Dendritic cell treated with granulocyte-macrophage colony-stimulating factor and Interleukin-4, amounts not matched to agents 40 ng/mL and 50 ng/mL, for 4 days (primary cell): ENCODE measurements around the gene CFAP300.

Experiments
- H3K27ac Mint-ChIP-seq: one replicate; pipeline ENCODE4 v1.8.0; 2022; ENCODE audit warnings: mild to moderate bottlenecking, mixed read lengths
- H3K27me3 Mint-ChIP-seq: one replicate; pipeline ENCODE4 v1.8.0; 2022; ENCODE audit warnings: mild to moderate bottlenecking, mixed read lengths
- H3K36me3 Mint-ChIP-seq: one replicate; pipeline ENCODE4 v1.8.0; 2022; ENCODE audit warnings: low read depth, mixed read lengths
- H3K4me1 Mint-ChIP-seq: one replicate; pipeline ENCODE4 v1.8.0; 2022; ENCODE audit warnings: low read depth, mixed read lengths
- H3K4me3 Mint-ChIP-seq: one replicate; pipeline ENCODE4 v1.8.0; 2022; ENCODE audit warnings: mild to moderate bottlenecking, moderate library complexity, mixed read lengths
- H3K9me3 Mint-ChIP-seq: one replicate; pipeline ENCODE4 v1.8.0; 2022; ENCODE audit warnings: mixed read lengths
- intact Hi-C: fragments of 100-400 bp; cut with micrococcal nuclease; formaldehyde crosslinking; loops from one replicate; pipeline ENCODE4 v1.15.0; 2022

Gene CFAP300

GRCh38 chr11:102047305-102047924 is at the start of gene CFAP300:
Gene CFAP300, plus strand, starts transcription at chr11:102047437. Its CDS starts 34 bp downstream, at chr11:102047471.
- Mint-ChIP-seq H3K27me3 (peaks cover 39% of the 10 kb centered on the region), H3K27ac (no peak within 1 kb of the TSS), H3K36me3 (no peaks in the 10 kb centered on the region), H3K9me3 (no peaks in the 10 kb centered on the region), H3K4me3 (no peak within 1 kb of the TSS), H3K4me1 (no peaks in the 10 kb centered on the region)
- intact Hi-C loops, result no loop called here

- Mint-ChIP-seq H3K27ac (no peak overlapping the region), H3K4me1 (no peaks in the 10 kb centered on the region), H3K36me3 (no peaks in the 10 kb centered on the region), H3K9me3 (no peaks in the 10 kb centered on the region), H3K27me3 (no peaks in the 10 kb centered on the region), H3K4me3 (no peak overlapping the region)
- intact Hi-C loops, result no loop called here
Observed at GRCh38 chr11:102001657-102002338, 45.4 kb upstream of the CFAP300 start.

- Mint-ChIP-seq H3K4me1 (no peaks in the 10 kb centered on the region), H3K9me3 (no peaks in the 10 kb centered on the region), H3K27me3 (no peaks in the 10 kb centered on the region), H3K36me3 (no peaks in the 10 kb centered on the region), H3K27ac (no peak overlapping the region), H3K4me3 (no peak overlapping the region)
- intact Hi-C loops, result no loop called here
Observed at GRCh38 chr11:102004220-102004619, 43.0 kb upstream of the CFAP300 start.

GRCh38 chr11:102005306-102005705 is 41.9 kb upstream of the CFAP300 start:
- Mint-ChIP-seq H3K9me3 (no peaks in the 10 kb centered on the region), H3K4me1 (no peaks in the 10 kb centered on the region), H3K27me3 (peaks cover 6% of the 10 kb centered on the region), H3K36me3 (no peaks in the 10 kb centered on the region), H3K4me3 (no peak overlapping the region), H3K27ac (no peak overlapping the region)
- intact Hi-C loops, result loop anchor here (5.0 kb wide), 2 partner anchors 548 to 1428 kb away; no protein-coding TSS in a partner anchor

GRCh38 chr11:102006835-102007566 is 40.2 kb upstream of the CFAP300 start:
- H3K4me1 Mint-ChIP-seq, result no peaks in the 10 kb centered on the region
- intact Hi-C loops, result loop anchor here (5.0 kb wide), 2 partner anchors 550 to 1430 kb away; no protein-coding TSS in a partner anchor
- H3K4me3 Mint-ChIP-seq, result no peak overlapping the region

GRCh38 chr11:102007567-102008437 is 39.4 kb upstream of the CFAP300 start:
- no peaks in the 10 kb centered on the region for H3K4me1 Mint-ChIP-seq
- no peaks in the 10 kb centered on the region for H3K36me3 Mint-ChIP-seq
- no peak overlapping the region for H3K4me3 Mint-ChIP-seq
- H3K27me3 Mint-ChIP-seq, result peaks cover 19% of the 10 kb centered on the region
- no peaks in the 10 kb centered on the region for H3K9me3 Mint-ChIP-seq
- intact Hi-C loops, result loop anchor here (1.0 to 5.0 kb wide), 3 partner anchors 148 to 1431 kb away; no protein-coding TSS in a partner anchor
- H3K27ac Mint-ChIP-seq, result no peak overlapping the region

More at GRCh38 chr11:102006835-102007566, 40.2 kb upstream of the CFAP300 start:
- peaks cover 16% of the 10 kb centered on the region for H3K27me3 Mint-ChIP-seq
- no peaks in the 10 kb centered on the region for H3K9me3 Mint-ChIP-seq
- no peak overlapping the region for H3K27ac Mint-ChIP-seq
- no peaks in the 10 kb centered on the region for H3K36me3 Mint-ChIP-seq

- Mint-ChIP-seq H3K4me3 (no peak overlapping the region), H3K27ac (no peak overlapping the region), H3K4me1 (no peaks in the 10 kb centered on the region), H3K9me3 (no peaks in the 10 kb centered on the region), H3K36me3 (no peaks in the 10 kb centered on the region), H3K27me3 (peaks cover 22% of the 10 kb centered on the region)
- intact Hi-C loops, result no loop called here
Observed at GRCh38 chr11:102010776-102011494, 36.3 kb upstream of the CFAP300 start.

GRCh38 chr11:102012946-102013345 is 34.3 kb upstream of the CFAP300 start:
- no peaks in the 10 kb centered on the region for H3K9me3 Mint-ChIP-seq
- no peak overlapping the region for H3K4me3 Mint-ChIP-seq
- no peaks in the 10 kb centered on the region for H3K36me3 Mint-ChIP-seq
- H3K27me3 Mint-ChIP-seq, result peaks cover 22% of the 10 kb centered on the region
- no peak overlapping the region for H3K27ac Mint-ChIP-seq
- intact Hi-C loops, result no loop called here
- no peaks in the 10 kb centered on the region for H3K4me1 Mint-ChIP-seq

- no peaks in the 10 kb centered on the region for H3K9me3 Mint-ChIP-seq
- H3K4me3 Mint-ChIP-seq, result no peak overlapping the region
- no peaks in the 10 kb centered on the region for H3K36me3 Mint-ChIP-seq
- no peaks in the 10 kb centered on the region for H3K4me1 Mint-ChIP-seq
- no peak overlapping the region for H3K27ac Mint-ChIP-seq
- peaks cover 21% of the 10 kb centered on the region for H3K27me3 Mint-ChIP-seq
- intact Hi-C loops, result no loop called here
Observed at GRCh38 chr11:102014756-102015155, 32.5 kb upstream of the CFAP300 start.

- Mint-ChIP-seq H3K4me1 (no peaks in the 10 kb centered on the region), H3K36me3 (no peaks in the 10 kb centered on the region), H3K27me3 (peaks cover 5% of the 10 kb centered on the region), H3K4me3 (no peak overlapping the region), H3K9me3 (no peaks in the 10 kb centered on the region), H3K27ac (no peak overlapping the region)
- intact Hi-C loops, result no loop called here
Observed at GRCh38 chr11:102017026-102017425, 30.2 kb upstream of the CFAP300 start.

- Mint-ChIP-seq H3K9me3 (no peaks in the 10 kb centered on the region), H3K4me1 (no peaks in the 10 kb centered on the region), H3K27me3 (peaks cover 2% of the 10 kb centered on the region), H3K27ac (no peak overlapping the region), H3K4me3 (no peak overlapping the region), H3K36me3 (no peaks in the 10 kb centered on the region)
- intact Hi-C loops, result no loop called here
Observed at GRCh38 chr11:102026217-102026616, 21.0 kb upstream of the CFAP300 start.

GRCh38 chr11:102026959-102027358 is 20.3 kb upstream of the CFAP300 start:
- H3K27me3 Mint-ChIP-seq, result peaks cover 2% of the 10 kb centered on the region

GRCh38 chr11:102036757-102037156 is 10.5 kb upstream of the CFAP300 start:
- no peaks in the 10 kb centered on the region for H3K4me1 Mint-ChIP-seq
- intact Hi-C loops, result no loop called here
- no peaks in the 10 kb centered on the region for H3K36me3 Mint-ChIP-seq
- H3K4me3 Mint-ChIP-seq, result no peak overlapping the region
- H3K27ac Mint-ChIP-seq, result no peak overlapping the region
- H3K9me3 Mint-ChIP-seq, result peaks cover 16% of the 10 kb centered on the region
- H3K27me3 Mint-ChIP-seq, result no peaks in the 10 kb centered on the region

More at GRCh38 chr11:102026959-102027358, 20.3 kb upstream of the CFAP300 start:
- Mint-ChIP-seq H3K4me3 (no peak overlapping the region), H3K36me3 (no peaks in the 10 kb centered on the region), H3K4me1 (no peaks in the 10 kb centered on the region), H3K27ac (no peak overlapping the region), H3K9me3 (no peaks in the 10 kb centered on the region)
- intact Hi-C loops, result no loop called here
